Activated CD8-positive, alpha-beta memory T cell treated with anti-CD3 and anti-CD28 coated beads for 1 hour (primary cell): ENCODE measurements around the gene TAPT1.
"Not testable (repeated sequence)": the region's sequence is repeated elsewhere in the genome, so short reads cannot be mapped to it uniquely, and the experiment has no call there.

Experiments used
- DNase-seq, 2 donors: peaks; one replicate each; pipeline ENCODE4 v3.0.0-alpha.2; 2020; ENCODE audit warnings: low read depth in 1 of 2; ENCODE audit errors: extremely low read depth in 1 of 2

The TAPT1 gene

DNA sequence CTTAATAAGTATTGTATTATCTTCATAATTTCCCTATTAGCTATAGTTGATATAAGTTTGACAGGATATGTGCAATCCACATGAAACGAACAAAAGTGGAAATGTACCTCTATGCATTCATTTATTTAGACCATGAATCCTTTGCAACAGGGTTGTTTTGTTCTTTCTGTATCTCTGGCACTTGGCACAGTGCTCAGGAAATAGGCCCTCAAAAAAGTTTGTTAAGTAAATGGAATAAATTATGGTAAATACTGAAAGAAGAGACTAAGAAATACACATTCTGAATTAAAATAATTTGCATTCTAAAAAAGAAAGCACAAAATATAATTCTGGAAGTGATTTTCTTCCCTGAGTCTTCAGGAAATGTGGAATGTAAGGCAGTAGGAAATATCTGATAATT, 39.3 kb downstream of the TAPT1 start:
- no peak for DNase-seq

DNA sequence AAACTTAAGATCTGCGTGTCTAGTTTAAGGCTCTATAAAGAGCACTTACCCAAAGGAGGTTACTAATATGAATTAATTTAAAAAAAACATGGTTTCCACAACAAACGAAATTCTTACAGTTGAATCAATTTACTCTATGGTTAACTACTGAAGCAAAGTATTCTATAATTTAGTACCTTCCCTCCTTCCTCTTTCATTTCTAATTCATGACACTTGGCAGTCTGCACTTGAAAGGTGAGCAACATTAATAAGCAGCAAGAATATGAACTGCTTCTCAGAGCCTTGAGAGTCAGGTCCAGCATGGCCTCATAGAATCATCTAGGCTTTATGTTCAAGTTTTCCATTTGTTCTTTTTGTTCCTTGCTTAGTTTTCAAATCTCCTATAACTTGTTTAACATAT, 42.7 kb downstream of the TAPT1 start:
- DNase-seq, result no peak

DNA sequence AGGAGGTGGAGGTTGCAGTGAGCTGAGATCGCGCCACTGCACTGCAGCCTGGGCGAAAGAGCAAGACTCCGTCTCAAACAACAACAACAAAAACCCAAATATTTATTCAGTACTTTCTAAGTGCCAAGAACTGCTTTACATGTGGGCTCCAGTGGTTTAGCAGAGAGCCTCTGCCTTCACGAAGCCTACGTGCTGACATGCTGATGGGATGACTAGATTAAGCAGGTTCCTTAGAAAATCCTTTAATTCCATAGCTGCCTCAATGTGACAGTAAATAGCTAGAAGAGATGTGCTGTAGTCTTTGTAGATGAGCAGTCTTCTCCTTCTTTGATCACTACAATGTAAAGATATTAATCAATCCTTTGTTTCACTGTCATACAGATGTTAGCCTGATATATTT, 49.6 kb downstream of the TAPT1 start:
- no peak for DNase-seq

DNA sequence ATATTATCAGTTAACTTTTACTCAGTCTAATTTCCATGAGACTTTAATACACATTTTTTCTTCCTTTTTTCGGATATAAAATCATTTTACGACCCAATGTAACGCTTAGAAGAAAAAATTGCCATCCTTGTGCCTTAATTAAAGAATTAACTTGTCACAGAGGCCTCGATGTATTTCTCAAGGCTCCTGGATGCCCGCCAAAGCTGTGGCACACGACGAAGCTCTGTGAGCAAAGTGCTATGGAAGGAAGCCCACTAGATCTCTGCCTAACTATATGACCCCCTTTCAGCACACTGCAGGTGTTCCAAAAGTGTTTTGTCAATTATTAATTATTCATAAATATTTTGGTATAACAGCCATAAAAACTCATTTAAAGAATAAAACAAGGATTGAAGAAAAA, 54.4 kb downstream of the TAPT1 start:
- no peak for DNase-seq

DNA sequence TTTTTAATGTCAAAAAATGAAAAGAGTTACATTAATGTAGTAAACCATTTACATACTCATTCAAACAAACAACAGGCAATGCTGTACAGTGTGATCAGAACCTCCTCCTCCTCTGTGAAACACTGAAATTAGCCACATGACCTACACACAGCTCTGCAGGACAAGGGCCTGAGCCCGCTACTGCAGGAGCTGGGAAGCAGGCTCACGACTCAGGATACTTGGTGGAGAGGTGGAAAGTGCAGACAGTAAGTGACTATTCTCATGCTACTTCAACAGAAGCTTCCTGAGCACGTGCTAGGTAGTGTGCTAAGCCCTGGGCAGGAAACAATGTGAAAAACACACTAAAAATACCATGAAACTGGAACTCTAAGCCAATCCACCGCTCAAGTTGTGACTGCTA, 56.8 kb downstream of the TAPT1 start:
- no peak for DNase-seq

DNA sequence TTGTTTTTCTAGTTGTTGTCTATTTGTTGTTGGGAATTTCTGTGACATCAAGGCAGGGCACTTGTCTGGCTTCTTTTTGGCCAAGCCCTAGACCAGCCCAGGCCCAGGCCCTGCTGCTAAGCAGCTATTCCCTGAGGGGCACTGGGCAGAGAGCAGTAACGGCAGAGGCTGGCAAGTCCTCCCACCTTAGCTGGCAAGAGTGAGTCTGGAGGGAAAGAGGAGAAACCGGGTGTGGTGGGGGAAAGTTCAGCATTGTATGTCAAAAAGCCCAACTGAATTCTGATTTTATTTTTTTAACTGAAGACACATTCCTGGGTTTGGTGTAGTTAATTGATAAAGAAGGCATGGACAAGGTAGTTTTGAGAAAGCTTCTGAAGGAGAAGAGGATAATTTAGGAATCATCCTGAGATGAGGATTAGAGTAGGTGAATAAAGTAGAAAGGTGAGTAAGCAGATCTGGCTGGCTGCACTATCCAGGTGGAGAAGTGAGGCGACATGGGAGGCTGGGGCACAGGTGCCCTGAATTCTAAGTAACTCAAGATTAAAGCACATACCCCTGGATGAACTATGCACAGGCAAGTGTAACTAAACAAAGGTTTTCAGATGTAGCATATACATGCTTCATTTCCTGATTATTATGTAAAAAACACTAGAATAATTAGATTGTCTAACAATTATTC, 57.4 kb downstream of the TAPT1 start:
- no peak for DNase-seq

DNA sequence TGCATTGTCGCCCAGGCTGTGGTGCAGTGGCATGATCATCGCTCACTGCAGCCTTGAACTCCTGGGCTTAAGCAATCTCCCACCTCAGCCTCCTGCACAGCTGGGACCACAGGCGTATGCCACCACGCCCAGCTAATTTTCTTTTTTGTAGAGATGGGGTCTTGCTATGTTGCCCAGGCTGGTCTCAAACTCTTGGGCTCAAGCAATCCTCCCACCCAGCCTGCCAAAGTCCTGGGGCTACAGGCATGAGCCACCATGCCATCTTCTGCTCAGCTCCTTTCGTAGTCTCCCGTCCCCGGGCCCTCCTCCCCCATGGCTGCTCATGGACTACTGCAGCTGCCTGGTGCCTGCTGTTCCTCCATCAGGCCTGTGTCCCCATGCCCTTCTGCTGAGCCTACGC, 58.1 kb downstream of the TAPT1 start:
- no peak for DNase-seq

DNA sequence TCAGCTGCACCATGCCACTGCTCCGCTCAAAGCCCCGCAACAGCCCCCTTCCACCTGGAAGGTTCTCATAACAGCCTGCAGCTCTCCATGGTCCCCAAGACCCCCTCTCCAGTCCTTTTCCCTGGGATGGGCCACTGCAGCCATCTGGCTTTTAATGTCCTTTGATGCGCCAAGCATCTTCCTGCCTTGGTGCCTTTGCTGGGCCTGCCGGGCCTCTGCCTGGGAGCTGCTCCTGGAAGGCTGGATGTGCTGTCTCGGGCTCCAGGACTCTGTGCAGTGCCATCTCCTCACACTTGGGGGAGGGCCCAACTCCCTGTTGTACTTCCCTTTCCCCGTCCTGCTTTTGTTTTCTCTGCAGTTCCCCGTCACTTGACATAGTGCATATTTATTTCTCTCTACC, 60.3 kb downstream of the TAPT1 start:
- no peak for DNase-seq

DNA sequence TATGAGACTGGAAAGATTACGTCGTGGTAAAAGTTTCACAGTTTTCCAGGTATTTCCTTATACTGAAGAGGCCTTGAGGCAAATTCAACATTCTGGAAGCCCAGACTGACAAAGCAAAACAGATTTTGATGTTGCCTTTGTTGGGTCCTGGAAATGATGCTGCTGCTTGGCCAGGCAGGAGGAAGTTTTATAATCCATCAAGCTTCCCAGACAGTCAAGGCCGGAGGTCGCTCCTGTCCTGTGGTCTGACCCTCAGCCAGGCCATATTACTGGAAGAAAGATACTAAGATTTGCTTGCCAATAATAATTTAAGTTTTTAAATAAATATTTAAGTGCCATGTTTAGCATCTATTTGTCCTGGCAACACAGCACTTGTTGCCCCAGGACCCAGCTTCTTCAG, 63.4 kb downstream of the TAPT1 start:
- DNase-seq, result no peak

DNA sequence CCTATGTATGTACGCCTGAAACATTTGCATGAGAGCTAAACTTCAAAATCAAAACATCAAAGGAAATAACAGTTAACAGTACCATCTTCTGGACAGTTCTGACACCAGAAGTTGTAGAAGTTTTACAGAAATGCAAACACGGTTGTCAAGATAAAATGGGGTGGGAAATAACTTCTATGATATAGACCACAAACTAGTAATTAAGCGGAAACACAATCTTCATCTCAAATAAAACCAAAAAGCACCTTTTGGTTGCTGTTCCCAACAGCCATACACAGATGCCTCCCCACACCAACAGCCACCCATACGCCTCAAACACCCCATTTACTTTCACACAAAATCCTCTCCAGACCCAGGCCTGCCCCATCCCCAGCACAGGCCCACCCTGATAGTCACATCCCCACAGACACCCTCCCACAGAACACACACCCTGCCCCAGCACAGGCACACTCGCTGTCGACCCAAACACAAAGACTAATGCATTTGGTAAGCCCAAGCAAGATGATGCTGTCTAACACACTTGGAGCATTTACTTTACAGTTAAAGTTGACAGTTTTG, 64.3 kb downstream of the TAPT1 start:
- DNase-seq, result no peak

DNA sequence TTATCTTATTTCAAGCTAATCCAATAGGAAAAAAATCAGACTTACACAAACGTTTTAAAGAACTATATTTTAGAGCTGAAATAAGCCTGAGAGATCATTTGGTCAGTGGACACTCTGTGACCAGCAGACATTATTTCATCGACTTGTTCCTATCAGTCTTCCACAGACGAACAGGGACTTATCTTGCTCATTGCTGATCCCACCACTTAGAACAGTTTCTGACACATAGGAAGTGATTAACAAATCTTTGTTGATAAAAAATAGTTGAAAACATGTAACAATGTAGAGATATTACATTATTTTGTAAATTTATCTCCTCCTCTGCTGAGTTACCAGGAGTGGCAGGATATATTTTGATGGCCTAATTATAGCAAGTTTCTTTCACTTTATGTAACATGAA, 65.8 kb downstream of the TAPT1 start:
- no peak for DNase-seq

DNA sequence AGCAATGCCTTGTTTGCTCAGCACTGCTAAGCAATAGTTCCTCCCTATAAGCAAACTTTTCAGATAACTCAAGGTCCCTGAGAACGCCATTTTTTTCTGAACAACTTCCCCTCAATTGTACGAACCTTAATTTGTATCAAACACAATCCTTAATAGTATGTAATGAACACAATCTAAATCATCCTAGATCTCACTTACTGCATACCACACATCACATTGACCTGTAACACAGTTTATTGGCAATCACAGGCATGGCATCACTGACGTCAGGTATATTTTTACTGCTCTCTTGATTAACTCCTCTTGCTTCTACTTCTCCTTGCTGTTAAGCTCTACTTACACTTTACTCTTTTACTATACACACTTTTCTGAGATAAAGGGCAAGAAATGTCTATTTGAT, 67.0 kb downstream of the TAPT1 start:
- DNase-seq, result no peak

DNA sequence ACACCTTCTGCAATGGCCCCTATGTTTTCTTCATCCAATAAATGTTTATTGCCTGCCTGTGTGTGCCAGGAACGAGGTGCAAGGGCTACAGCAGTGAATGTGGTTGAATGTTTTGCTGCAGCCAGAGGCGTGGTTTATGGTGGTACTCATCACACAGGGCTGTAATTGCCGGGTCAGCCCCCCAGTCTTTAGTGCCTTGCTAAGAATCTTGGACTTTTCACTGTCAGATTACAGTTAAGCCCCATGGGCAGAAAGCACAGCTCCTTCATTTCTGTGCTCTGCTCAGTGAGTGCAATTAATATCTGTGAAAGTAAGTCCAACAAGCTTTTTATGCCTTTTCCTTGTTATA, 67.8 kb downstream of the TAPT1 start:
- DNase-seq, result no peak

DNA sequence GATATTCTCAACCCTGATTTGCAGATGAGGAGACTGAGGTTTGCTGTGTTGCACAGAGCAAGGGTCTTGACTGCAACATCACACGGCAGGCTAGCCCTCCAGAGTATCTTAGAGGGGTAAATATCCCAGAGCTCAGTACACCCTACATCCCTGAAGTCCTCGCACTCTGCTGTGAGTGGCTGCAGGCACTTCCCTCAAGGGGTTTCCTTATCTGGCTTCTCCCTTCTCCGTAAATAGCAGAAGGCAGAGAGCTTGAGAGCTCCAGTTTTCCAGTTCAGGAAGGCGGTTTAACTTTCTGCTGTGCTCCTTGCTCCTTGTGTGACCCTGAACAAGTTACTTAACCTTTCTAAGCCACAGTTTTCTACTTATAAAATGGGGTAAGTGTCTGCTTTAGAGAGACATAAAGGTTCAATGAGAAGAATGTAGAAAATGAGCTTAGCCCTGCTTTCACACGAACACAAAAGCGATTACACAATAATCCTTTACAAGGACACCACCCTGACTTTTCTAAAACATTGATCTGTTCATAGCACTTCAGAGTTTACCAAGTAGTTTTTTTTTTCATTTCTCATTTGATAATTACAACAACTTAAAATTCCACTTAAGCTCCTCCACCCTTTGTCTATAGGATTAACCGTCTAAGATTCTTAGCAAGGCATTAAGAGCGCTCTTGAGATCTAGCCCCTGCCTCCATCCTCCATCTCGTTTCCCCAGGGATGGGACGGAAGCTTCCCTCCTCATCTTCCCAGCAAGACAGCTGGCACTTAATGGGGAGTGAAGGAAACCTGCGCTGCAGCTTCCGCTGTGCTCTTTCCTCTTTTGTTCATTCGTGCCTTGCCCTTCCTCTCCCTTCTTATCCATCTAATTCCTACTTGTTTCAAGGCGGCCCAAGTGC, 68.4 kb downstream of the TAPT1 start:
- DNase-seq, result no peak

DNA sequence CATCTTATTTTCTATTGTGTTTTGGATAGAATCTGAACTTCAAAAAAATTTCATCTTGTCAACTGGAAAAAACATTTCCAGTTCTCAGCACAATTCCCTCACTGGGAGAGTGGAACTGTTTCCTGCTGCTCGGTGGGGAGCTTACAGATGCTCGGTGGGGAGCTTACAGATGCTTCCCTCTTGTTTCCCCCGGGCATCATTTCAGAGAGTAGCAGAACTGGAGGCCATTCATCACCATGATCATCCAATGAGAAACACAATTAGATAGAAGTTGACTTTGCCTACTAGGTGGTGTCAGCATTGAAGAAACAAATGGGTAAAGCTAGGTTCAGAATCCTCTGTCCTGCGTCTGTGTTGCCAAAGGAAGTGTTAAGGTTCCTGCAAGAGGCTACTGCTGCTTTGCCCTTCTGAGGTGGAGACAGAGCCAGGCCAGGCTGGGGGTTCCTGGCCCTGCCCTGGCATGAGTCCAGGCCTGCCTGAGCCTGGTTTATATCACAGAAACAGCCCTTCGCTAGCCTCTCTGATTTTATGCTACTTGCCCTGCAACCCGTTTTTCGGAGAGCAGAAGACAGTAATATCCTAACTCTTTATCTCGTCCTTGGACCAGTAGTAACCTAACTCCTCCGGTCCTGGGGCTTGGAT, 70.6 kb downstream of the TAPT1 start:
- DNase-seq, result no peak

DNA sequence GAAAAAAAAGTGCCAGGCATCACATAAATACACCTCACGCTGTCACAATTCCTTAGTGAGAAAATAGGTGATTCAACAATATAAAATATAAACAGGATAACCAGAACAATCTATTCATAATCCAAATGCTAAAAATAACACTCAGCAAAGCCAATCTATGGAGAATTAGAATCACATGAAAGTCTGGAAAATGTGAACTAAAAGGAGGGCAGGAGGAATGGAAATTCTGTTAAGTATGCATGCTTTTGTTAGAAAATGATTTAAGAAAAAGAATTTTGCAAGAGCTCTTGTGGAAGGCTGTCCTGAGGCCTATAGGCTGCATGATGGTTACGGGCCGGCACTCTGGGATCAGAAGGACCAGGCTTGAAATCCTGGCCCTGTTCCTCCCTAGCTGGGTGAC, 71.8 kb downstream of the TAPT1 start:
- no peak for DNase-seq

DNA sequence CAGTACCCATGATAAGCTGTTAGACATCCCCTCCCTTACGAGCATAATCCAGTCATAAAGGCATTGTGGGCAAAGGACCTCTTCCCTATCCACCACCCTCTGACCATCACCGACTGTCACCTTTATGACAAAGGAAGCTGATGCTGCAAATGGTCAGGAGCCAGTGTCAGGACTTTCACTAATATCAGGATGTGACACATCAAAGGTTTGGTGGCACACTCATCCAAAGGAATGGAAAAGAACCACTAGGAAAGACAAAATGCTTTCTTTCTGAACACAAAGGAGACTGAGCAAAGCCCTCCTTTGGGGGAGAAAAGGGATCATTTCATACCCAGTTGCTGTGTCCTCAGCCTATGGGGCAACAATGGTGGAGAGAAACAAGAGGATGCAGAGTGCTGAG, 75.6 kb downstream of the TAPT1 start:
- no peak for DNase-seq

DNA sequence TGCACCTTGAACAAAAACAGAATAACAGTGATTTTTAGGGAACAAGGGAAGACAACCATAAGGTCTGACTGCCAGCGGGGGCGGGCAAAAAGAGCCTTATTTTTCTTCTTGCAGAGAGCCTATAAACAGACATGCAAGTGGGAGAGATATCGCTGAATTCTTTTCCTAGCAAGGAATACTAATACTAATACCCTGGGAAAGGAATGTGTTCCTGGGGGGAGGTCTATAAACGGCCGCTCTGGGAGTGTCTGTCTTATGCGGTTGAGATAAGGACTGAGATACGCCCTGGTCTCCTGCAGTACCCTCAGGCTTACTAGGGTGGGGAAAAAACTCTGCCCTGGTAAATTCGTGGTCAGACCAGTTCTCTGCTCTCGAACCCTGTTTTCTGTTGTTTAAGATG, 81.4 kb downstream of the TAPT1 start:
- not testable (repeated sequence) for DNase-seq

DNA sequence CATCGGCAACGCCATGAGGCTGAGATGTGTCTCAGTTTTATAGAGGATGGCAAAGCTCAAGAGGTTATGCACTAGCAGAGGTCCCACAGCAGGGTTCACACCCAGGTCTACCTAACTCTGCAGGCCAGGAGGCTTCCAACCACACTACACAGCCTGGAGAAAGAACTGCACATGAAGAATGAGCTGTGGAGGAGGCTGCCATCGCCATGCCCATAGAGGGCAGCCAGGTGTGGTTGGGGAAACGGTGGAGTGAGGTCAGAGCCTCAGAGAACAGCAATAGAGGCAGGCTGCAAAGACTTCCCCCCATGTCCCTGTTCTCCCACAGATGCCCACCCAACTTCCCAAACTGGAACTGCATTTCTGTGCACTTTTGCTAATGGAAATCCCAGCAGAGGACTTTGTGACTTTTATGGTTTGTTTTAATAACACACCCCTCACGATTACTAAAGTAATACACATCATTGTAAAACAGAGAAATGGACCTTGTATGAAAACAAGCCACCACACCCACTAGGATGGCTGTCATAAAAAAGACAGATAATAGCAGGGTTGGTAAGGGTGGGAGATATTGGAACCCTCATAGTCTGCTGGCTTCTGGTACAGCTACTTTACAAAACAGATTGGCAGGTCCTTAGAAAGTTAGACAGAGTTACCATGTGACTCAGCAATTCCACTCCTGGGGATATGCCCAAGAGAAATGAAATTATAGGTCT, 83.5 kb downstream of the TAPT1 start:
- DNase-seq, result no peak

DNA sequence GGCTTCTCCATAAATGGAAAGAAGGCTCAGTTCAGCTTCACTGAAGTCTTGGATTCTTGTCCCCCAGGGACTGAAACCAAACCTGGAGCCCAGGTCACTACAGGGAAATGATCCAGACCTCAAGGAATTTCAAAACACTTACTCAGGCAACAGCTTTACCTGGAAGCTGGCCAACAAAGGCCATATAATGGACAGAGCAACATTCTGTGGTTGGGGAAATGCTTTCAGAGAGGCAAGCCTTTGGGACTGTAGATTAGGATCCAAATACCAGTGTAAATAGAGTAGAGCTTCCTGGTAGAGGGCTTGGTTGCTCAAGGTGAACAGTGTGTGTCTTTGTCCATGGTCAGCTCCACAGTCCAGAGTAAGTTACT, 85.4 kb downstream of the TAPT1 start:
- no peak for DNase-seq

DNA sequence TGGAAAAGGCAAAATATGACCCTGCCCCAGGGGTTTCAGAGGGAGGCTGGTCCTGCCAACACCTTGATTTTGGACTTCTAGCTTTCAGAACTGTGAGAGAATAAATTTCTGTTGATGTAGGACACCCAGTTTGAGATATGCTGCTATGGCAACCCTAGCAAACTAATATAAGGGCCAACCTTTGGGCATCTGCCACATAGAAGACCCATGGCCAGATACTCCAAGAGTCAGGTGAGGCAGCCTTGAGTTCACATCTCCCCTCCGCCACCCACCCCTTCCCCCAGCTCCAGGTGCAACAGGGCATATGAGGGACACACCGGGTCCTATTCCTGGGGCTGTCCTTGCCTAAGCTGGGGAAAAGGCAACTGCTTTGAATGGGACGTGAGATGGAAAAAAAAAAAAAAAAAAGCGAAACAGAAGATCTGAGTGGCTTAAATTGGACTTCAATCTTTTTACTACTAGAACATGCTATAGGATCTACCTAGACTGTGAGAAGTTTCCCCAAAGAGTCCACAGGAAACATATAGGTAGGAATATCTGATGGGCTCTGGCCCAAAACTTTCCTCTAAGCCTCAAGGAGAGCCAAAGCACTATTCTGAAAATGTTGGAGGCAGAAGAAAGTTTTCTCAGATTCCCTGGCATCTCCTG, 85.9 kb downstream of the TAPT1 start:
- no peak for DNase-seq
